ENCODE data around the gene OXCT2.
"Not testable (repeated sequence)": the region's sequence is repeated elsewhere in the genome, so short reads cannot be mapped to it uniquely, and the experiment has no call there.

OXCT2 gene

DNA sequence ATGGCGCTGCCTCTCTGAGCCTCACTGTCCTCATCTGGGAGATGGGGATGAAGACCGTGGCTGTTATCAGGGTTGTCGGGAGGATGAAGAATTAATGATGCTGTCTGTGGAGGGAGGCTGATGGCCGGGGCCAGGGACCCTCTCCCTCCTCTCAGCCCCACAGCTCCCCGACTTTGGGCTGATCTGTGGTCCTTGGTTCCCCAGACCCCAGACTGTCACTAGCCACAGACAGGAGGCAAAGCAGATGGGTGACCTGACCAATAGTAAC is 15.9 kb upstream of the OXCT2 start:
- not testable (repeated sequence) for DNase-seq

DNA sequence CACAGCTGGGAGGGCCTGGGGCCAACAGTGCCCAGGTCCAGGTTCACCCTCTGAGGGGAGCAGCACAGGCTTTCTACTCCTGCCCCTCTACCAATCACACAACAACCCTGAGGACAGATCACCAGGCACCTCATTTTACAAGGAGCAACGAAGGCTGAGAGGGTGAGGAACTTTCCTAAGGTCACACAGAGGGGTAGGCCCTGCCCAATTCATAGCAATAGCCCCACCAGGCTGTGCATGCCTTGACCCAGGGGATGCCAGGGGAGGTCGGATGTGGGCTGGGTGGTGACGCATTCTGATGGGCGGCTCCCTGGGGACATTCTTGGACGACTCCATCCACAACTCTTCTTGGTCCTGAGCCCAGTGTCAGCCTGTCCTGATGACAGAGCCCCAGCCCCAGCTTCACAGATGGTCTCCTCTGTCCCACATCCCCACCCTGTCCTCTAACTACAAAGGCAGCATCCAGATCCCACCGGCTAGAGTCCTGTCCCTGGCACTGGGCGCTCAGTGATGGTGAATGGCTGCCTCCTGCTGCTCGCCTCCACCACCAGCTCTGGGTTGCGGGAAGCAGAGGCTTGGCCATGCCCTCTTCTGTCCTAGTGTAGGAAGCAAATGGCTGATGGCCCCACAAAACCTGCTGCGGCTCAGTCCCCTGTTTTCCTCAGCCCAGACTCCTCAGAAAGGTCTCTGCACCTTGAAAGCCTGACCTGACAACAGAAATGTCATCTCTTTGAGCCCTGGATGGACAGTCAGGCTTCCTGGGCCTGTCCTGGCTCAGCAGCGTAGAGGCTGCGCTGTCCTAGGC is 15.4 kb upstream of the OXCT2 start:
- not testable (repeated sequence) for DNase-seq

DNA sequence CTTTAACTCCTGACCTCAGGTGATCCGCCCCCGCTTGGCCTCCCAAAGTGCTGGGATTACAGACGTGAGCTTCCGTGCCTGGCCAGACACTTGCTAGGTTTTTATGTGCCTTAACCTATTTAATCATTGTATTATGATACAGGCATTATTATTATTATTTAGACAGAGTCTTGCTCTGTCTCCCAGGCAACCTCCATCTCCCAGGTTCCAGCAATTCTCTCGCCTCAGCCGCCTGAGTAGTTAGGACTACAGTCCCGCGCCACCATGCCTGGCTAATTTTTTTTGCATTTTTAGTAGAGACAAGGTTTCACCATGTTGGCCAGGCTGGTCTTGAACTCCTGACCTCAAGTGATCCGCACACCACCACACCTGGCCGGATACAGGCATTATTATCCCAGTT is 11.5 kb upstream of the OXCT2 start:
- not testable (repeated sequence) for DNase-seq

DNA sequence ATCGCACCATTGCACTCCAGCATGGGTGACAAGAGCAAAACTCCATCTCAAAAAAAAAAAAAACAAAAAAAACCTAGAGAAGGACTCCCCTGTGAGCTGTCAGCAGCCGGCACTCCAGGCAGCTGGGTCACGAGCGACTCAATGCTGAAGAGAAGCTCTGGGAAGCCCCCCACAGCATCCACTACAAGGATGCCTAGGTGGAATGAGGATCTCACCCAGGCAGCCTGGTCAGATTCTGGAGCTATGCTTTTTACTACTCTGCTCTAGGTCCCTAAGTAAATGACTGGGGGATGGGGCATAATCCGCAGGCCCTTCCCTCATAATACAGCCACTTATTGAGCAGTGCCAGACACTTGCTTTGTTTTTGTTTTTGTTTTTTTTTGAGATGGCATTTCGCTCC is 11.0 kb upstream of the OXCT2 start:
- no peak for DNase-seq

DNA sequence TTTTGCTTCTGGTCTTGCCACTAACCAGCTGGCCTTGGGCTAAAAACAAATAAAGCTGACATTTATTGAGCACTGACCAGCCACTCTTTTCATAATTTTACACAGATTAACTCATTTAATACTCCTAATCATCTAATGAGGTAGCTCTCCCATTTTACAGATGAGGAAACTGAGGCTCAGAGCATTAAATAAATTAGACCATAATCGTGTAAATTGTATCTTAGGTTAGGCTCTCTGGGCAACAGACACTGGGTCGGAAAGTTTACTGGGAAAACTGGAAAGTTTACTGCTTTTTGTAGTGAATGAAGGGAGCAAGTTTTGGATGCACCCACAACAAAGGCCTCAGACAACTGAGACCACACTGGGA is 10.2 kb upstream of the OXCT2 start:
- no peak for DNase-seq

DNA sequence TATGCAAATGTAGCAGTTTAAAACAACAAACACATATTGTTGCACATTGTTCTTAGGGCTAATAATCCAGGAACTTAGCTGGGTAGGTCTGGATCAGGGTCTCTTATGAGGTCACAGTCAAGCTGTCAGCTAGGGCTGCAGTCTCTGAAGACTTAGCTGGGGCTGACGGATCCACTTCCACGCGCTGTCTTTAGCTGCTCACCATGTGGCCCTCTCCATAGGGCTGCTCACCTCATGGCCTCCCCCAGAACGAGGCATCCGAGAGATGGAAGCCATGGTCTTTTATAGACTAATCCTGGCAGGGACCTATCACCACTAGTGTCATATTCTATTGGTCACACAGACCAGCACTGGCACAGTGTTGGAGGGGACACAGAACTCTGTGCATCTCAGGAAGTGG is 8.7 kb upstream of the OXCT2 start:
- DNase-seq: no peak

DNA sequence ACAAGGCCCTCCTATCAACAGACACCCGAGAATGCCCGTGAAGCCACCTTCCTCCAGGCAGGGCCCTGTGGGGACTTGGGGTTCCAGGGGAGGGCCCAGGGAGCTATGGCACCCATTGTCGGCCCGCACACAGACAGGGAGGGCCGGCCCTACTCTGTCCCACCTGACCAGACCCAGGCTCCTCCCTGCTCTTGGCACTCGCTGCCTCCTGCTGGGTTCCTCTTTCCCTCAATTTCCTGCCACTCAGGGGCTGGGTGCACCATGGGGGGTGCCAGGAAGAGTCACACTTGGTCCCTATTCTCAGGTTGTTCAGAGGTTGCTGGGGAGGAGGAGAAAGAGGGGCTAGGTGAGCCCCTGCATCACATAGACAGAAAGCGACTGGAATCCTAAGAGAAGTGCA is 8.0 kb upstream of the OXCT2 start:
- DNase-seq: no peak

DNA sequence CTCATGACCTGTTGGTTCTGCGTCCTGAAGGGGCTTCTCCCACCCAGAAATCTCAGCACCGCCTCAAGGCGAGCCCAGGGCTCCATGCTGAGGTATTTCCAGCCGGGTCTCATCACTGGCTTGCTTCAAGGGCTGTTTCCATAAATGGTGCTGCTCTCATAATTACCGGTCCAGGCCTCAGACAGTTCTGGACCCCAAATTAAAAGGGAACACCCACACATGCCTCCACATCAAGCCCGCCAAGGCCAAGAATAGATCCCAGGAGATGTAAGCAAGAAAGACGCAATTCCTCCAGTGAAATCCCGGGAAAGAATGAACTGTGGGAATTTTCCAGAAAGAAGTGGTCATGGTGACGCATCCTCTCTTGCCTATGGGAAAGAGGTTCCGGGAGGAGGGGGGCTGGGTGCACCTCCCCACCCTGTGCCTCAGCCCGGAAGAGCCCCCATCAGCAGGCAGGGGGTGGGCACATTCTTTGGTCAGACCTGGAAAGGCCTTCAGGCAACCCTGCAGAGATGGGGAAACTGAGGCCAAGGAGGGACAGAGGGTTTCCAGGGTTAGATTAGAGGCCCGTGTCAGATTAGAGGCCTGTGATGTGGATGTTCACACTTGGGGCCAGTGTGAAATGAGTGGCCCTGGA is 7.4 kb upstream of the OXCT2 start:
- DNase-seq: not testable (repeated sequence)

DNA sequence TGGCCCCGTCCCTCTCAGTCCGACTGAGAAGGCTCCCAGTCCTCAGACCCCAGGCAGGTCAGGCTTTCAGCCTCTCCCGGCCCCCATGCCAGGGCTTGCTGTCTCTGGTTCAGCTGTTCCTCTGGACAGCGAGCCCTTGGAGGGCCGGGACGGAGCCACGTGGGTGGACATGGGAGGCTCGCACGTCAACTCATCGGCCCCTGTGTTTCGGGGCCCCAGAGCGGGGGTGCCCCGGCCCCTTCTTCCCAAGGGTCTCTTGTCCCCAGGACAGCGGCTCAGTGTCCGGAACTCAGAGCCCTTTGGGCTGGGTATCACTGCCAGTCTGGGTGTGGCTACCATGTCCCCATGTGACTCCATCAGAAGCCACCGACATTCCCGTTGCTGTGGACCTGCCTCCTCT is 6.7 kb upstream of the OXCT2 start:
- not testable (repeated sequence) for DNase-seq

DNA sequence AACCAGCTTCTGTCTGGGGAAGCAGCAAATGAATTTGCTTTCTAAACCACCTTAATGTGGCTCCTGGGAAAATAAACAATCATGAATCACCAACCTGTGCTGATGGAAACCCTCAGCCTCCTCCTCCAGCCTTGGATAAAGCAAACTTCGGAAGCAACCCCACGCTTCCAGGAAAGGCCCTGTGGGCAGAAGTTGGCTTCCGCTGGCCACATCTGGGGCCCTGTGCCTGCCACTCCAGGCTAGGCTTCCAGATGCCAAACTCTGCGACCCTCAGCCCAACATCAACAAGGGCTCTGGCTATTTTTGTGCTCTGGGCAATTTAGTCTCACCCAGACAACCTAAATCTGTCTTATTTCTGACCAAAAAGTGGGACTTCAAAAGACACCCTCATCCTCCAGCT is 6.2 kb upstream of the OXCT2 start:
- no peak for DNase-seq

DNA sequence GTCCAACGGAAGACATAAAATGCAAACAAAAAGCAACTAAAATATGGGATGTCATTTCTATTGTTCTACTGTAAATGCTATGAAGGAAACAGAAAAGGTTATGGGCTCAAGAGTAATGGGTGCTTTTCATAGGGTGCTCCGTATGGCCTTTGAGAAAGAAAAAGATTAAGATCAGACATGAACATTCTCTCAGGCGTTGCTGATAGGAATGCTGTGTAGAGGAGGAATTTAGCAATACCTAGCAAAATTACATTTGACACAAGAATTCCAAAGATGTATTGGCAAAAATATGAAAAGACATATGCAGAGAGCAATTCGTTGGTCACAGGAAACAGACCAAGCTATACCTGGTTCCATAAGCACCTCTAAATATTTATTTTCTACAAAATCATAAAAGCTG is 5.7 kb upstream of the OXCT2 start:
- no peak for DNase-seq

DNA sequence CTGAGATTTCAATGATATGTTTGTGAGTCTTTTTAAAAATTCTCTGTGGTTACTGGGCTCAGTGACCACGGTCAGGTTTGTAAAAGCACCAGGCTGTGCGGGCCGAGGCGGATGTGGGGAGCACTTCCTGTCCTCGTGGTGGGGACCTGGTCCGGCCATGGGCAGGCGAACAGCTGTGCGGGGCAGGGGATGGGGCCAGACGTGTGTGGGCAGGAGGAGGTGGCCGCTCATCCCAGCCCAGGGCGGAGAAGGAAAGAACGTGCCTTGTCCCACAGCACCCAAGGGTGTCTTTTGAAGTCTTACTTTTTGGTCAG is 5.2 kb upstream of the OXCT2 start:
- no peak for DNase-seq

DNA sequence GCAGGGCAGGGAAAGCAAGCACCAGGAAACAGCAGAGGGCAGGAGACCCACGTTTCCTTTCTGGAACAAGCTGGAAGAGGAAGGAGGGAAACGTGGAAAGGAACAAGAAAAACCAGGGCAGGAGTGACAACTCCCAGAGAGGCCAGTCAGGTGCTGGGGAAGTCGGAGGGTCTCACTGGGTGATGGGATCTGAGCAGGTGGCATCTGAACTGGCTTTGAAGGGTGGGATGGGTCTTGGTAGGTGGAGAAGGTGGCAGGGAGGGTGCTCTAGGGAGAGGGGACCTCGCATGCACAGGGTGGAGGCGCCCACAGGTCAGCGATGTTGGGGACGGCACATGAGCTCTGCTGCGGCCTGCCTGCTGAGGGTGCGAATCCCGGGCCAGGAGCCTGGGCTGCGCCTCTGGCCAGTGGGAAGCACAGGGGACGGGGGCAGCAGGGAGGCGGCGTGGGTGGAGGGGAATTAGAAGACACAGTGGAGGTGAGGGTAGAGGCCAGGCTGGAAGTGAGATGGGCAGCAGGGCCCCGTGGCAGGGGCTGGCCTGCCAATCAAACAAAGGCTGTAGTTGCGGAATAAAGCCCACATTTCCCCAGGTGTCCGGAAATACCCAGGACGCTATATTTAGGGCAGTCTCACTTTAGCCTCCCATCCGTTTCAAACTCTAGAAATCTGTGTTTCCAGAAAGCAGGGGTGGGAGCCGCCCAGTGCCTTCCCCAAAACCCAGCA is 4.7 kb upstream of the OXCT2 start:
- DNase-seq: not testable (repeated sequence)

DNA sequence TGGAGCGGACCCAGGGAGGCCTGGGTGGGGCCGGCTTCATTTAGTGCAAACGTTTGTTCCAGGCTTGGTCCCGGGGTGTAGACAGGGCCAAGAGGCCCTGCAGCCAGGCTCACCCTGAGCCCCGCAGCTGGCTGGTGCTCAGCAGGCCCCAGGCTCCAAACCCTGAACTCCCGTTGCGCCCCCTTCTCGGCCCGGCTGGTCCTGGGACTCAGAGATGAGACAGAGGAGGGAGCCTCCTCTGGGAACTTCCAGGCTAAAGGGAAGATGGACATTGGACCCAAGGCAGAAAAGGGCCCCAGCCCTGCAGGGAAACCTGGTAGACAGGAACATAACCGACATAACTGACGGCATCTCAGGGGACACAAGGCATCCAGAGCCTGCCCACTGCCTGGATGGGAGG is 4.0 kb upstream of the OXCT2 start:
- DNase-seq: not testable (repeated sequence)

DNA sequence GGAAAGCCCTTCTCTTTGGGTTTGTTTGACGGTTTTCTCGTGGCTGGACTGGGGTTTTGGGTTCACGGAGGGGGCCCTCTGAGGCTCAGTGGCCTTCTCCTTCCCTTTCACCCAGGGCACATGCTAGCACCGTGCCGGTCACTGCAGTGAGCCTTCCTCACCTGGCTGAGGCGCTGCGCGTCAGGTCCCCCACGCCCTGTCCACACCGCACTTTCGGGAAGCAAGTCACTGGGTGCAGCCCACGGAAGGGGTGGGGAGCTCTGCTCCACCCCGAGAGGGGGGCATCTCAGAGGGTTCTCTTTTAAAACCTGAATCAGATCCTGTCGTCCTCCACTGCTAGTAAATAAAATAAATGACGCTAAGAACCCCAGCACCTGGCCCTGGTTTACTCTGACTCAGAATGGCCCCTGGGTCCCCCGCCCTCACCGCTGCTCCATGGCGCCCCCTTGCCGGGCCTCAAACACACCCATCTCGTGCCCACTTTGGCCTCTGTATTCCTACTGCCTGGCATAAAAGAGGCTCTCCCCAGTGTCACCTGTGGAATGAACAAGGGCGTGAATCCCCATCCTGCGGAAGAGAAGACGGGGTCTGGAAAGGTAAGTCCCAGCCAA is 2.3 kb upstream of the OXCT2 start:
- DNase-seq: not testable (repeated sequence)

DNA sequence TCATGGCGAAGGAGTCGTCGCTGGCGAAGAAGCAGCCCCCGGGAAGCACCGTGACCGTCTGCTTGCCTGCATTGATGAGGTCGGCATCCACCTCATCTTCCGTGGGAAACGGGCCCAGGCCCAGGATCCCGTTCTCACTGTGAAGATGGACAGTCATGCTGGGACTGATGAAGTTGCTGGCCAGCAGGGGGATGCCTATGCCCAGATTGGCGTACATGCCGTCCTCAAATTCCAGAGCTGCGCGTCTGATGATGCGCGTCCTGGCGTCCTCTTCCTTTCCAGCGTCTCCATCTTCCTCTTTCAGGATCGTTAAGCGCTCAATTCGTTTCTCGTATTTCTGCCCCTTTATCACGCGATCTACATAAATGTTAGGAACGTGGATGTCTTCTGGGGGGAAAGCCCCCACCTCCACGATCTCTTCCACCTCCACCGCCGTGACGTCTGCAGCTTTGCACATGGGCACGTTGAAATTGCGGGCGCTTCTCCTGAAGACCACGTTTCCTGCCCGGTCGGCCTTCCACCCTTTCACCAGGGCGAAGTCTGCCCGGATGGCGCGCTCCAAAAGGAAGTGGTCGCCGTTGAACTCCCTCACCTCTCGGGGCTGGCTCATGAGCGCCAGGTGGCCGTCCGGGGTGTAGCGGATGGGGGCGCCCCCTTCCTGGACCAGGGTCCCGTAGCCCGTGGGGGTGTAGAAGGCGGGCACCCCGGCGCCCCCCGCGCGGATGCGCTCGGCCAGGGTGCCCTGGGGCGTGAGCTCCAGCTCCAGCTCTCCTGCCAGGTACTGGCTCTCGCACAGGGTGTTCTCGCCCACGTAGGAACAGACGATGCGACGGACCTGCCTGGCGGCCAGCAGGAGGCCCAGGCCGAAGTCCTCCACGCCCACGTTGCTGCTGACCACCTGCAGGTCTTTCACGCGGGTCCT is 787 bp downstream of the OXCT2 start:
- DNase-seq: not testable (repeated sequence)

DNA sequence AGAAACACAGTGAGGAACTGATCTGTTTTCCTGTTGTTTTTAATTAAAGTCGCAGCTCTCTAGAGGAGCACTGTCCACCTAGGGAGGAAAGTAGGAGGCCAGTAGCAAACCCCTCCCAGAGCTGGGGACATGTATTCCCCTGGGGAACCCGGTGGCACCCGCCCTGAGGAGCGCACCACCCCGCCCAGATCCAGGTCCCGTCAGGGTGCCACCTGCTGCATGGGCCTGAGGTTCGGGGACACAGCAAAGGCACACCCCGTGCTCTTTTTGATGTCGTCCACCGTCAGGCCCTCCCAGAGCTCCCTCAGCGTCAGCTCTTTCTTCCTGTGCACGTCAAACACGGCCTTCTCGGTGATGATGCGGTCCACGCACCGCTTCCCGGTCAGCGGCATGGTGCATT is 1.6 kb downstream of the OXCT2 start:
- not testable (repeated sequence) for DNase-seq

DNA sequence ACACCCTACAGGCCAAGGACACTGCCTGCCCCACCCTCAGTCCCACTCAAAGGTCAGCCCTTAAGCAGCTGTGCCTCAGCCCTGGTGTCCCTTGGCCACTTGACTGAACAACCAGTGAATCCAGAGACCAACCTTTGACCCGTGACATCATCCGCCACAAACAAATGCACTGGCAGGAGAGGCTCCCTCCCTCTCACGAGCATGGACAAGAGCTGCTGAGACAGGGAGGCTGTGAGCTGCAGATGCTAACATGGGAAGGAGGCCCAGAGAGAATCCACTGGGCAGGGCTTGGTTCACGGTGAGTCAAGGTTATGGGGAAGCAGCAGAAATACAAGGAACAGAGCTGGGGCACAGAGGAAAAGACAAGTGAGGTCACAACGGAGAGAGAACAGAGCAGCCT is 4.7 kb downstream of the OXCT2 start:
- not testable (repeated sequence) for DNase-seq

DNA sequence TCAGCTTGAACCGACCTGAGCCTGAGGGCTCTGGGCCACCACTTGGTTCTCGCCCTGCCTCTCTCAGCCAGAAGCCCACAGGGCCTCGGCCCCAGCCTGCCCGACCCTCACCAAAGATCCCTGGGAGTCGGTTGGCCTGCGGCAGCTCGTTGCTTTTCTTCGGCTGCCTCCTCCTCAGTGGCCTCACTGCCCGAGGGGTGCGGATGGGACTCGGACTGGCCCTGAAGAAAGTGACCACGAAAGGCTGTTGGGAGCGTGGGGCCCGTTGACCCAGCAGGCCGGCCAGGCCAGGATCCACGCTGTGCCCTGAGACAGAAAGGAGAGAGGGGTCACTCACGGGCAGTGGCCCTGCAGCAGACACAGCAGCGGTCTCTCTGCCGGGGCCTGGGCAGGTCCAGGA is 6.6 kb downstream of the OXCT2 start:
- not testable (repeated sequence) for DNase-seq

DNA sequence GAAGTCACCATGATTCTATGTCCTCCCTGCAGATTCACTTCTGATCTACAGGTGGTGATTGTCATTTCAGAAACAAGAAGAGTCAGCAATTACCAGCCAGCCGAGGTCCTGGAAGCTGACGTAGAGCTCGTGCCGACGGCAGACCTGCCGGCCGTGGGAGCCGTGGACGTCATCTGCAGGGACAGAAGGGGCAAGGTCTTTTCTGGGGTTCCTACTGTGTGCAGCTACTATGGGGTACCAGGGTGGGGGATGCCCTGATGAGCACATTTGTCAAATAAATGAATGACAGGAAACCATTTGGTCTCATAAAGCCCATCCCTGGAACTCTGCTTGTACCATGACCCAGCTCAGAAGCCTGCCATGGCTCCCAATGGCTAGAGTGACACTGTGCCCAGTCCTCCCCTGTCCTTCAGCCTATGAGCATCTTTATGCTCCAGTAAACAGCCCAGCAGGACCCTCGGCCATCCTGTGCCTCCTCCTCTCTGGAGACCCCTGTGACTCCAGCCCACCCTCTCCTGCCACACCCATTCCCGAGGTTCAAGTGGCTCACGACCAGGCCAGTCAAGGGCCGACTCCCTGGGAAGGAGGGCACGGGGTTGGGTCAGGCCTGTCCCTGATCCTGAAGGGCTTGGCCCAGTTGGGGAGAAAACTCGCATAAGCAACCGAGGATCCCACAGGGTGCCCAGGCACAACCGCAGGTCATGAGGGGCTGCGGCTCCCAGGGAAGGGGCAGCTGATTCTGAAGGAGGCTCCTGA is 7.4 kb downstream of the OXCT2 start:
- DNase-seq: not testable (repeated sequence)

DNA sequence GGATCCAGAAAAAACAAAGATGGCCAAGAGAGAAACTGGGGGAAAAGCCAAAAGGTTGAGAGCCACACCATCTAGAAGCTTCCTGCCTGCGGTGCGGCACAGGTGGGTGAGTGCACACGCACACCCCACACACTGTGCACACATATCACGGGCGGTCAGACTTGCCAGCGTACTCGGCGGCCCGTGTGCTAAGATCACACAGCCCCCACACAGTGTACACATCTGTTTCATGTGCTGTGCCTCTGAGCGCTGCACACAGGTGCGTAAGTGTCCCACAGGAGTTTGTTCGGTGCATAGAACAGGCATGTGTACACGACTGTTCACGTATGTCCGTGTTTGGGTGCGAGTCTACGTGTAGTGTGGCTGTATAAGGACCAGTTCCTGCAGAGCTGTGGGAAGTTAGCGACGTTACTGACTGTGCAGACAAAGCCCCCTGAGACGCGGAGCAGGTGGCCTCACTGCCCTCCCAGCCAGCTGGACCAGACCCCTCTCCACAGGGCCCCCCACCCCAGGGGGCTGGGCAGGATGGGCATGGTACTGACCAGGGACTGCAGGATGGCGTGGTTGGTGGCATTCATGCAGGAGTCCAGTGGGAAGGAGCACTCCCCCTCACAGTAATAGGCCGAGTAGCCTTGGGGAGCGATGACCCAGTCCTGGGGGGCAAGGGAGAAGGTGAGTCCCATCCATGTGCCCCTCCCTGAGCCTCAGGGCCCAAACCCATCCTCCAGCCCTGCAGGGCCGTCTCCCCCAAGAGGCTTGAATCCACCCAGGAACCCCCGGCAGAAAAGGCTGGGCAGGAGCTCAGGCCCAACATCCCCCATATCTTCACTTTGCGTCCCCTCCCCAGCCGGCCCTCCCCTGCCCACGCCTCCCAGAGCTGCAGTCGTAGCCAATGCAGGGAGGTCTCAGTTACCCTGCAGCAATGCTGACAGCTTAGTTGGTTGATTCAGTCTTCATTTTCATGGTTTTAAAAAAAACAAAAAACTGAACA is 8.3 kb downstream of the OXCT2 start:
- DNase-seq: no peak

Measured in activated CD4-positive, alpha-beta T cell treated with anti-CD3 and anti-CD28 coated beads, Interleukin-2, amount 50 U/mL, for 16 hours (primary cell).